NCI-H2196 treated with DMSO at 0.1 percent for 48 hours (cell line): ENCODE results near the gene BTBD1.
A peak's percentile ranks its signal among the peaks of the same experiment; 100 is the strongest.
"Not testable (repeated sequence)": the region's sequence is repeated elsewhere in the genome, so short reads cannot be mapped to it uniquely, and the experiment has no call there.

Experiments
- DNase-seq: peaks from one replicate; lab custom pipeline; 2025; ENCODE audit not compliant: unreplicated experiment; lab: John Stamatoyannopoulos, UW

The BTBD1 gene

GRCh38 chr15:83057696-83058376, 9.2 kb downstream of the BTBD1 start:
- no peak for DNase-seq

GRCh38 chr15:83057002-83057401, 10.1 kb downstream of the BTBD1 start:
- DNase-seq: no peak

- DNase-seq: no peak
These were observed 13.9 kb downstream of the BTBD1 start for GRCh38 chr15:83053151-83053550.

- DNase-seq: no peak
These were observed 20.4 kb downstream of the BTBD1 start for GRCh38 chr15:83046558-83047127.

- no peak for DNase-seq
These were observed 22.9 kb downstream of the BTBD1 start for GRCh38 chr15:83044156-83044555.

GRCh38 chr15:83039206-83039605, 27.8 kb downstream of the BTBD1 start:
- no peak for DNase-seq

- DNase-seq: no peak
These were observed 30.8 kb downstream of the BTBD1 start for GRCh38 chr15:83036253-83036652.

GRCh38 chr15:83031234-83031633, 35.8 kb downstream of the BTBD1 start:
- not testable (repeated sequence) for DNase-seq

GRCh38 chr15:83030021-83030420, 37.0 kb downstream of the BTBD1 start:
- DNase-seq: no peak

- DNase-seq: no peak
These were observed 48.6 kb downstream of the BTBD1 start for GRCh38 chr15:83018436-83018835.

- DNase-seq: no peak
These were observed 50.1 kb downstream of the BTBD1 start for GRCh38 chr15:83016906-83017305.

GRCh38 chr15:83015361-83015760, 51.7 kb downstream of the BTBD1 start:
- no peak for DNase-seq

GRCh38 chr15:83014205-83014653, 52.8 kb downstream of the BTBD1 start:
- no peak for DNase-seq

GRCh38 chr15:83012636-83013035, 54.4 kb downstream of the BTBD1 start:
- no peak for DNase-seq

- no peak for DNase-seq
These were observed 55.0 kb downstream of the BTBD1 start for GRCh38 chr15:83012076-83012426.

- DNase-seq: peak; percentile 56
These were observed 55.6 kb downstream of the BTBD1 start, which contains the start of gene C15orf40 for GRCh38 chr15:83011271-83012075. C15orf40 (minus strand) TSS chr15:83011639; CDS start chr15:83011607, 32 bp downstream.

GRCh38 chr15:83010709-83011270, 56.3 kb downstream of the BTBD1 start:
- DNase-seq: peak; percentile 20

GRCh38 chr15:83000672-83001031, 66.4 kb downstream of the BTBD1 start:
- not testable (repeated sequence) for DNase-seq

- DNase-seq: no peak
These were observed 67.0 kb downstream of the BTBD1 start for GRCh38 chr15:82999905-83000671.

GRCh38 chr15:82999426-82999825, 67.6 kb downstream of the BTBD1 start:
- DNase-seq: no peak

- no peak for DNase-seq
These were observed 71.1 kb downstream of the BTBD1 start for GRCh38 chr15:82995938-82996337.
